HEK293T (cell line): ENCODE measurements around the gene KCNJ4.
"Not testable (repeated sequence)": the region's sequence is repeated elsewhere in the genome, so short reads cannot be mapped to it uniquely, and the experiment has no call there.

ENCODE experiments used
- CTCF ChIA-PET: fragments of 350-600 bp; formaldehyde crosslinking; extraction: SDS; loops from one replicate; lab custom pipeline; 2021; ENCODE audit warnings: antibody characterized with exemption, inconsistent platforms; lab: Yijun Ruan, JAX
- POLR2A ChIA-PET: fragments of 350-600 bp; formaldehyde crosslinking; extraction: SDS; loops from one replicate; lab custom pipeline; 2020; ENCODE audit warnings: antibody characterized with exemption, inconsistent platforms; lab: Yijun Ruan, JAX
- DNase-seq: peaks from one replicate; pipeline ENCODE4 v3.0.0; 2012; ENCODE audit warnings: mixed read lengths; ENCODE audit errors: extremely low spot score
- LEF1 ChIP-seq: fragments of 450-650 bp; IDR thresholded peaks from 2 replicates; pipeline ENCODE4 v1.6.1; 2017; ENCODE audit warnings: mild to moderate bottlenecking, borderline replicate concordance
- ZNF384 ChIP-seq: fragments of 450-650 bp; IDR thresholded peaks from 2 replicates; pipeline ENCODE4 v1.6.1; 2016

Gene KCNJ4

GRCh38 chr22:38397189-38398085, 57.6 kb downstream of the KCNJ4 start:
- peak; percentile 65 for TF ChIP-seq ZNF384
- TF ChIP-seq LEF1, result no peak
- CTCF ChIA-PET, result interaction anchor here (0.7 kb wide), 2 partner anchors 52 to 168 kb away, joined by 3 read pairs; no protein-coding TSS in a partner anchor
- POLR2A ChIA-PET, result interaction anchor here (1.3 to 1.9 kb wide), 5 partner anchors 11 to 114 kb away, joined by 3 to 6 read pairs (median 4); no protein-coding TSS in a partner anchor
- DNase-seq, result peak; percentile 42

GRCh38 chr22:38396440-38397069, 58.4 kb downstream of the KCNJ4 start:
- POLR2A ChIA-PET, DNase-seq: not testable (repeated sequence)
- CTCF ChIA-PET, result interaction anchor here (0.7 kb wide), 1 partner anchor 169 kb away, joined by 3 read pairs; no protein-coding TSS in a partner anchor

- CTCF ChIA-PET, POLR2A ChIA-PET, DNase-seq: not testable (repeated sequence)
Measured at GRCh38 chr22:38395944-38396343, 59.1 kb downstream of the KCNJ4 start.

GRCh38 chr22:38394929-38395624, 59.9 kb downstream of the KCNJ4 start:
- CTCF ChIA-PET, POLR2A ChIA-PET, DNase-seq: not testable (repeated sequence)

- CTCF ChIA-PET, DNase-seq, POLR2A ChIA-PET: not testable (repeated sequence)
Measured at GRCh38 chr22:38389428-38389818, 65.6 kb downstream of the KCNJ4 start.

- DNase-seq, POLR2A ChIA-PET, CTCF ChIA-PET: not testable (repeated sequence)
Measured at GRCh38 chr22:38388506-38389427, 66.2 kb downstream of the KCNJ4 start.

GRCh38 chr22:38386918-38387317, 68.1 kb downstream of the KCNJ4 start:
- POLR2A ChIA-PET, CTCF ChIA-PET, DNase-seq: not testable (repeated sequence)

GRCh38 chr22:38383417-38383816, 71.6 kb downstream of the KCNJ4 start:
- TF ChIP-seq ZNF384, result no peak
- ChIA-PET POLR2A (no interaction called here), CTCF (no interaction called here)
- DNase-seq, result no peak

- CTCF ChIA-PET, result interaction anchor here (0.6 kb wide), 1 partner anchor 280 kb away, joined by 3 read pairs; no protein-coding TSS in a partner anchor
- POLR2A ChIA-PET, DNase-seq: not testable (repeated sequence)
Measured at GRCh38 chr22:38381371-38381770, 73.6 kb downstream of the KCNJ4 start.
